Esophagus muscularis mucosa (tissue), 4 donors: Measurements from ENCODE around the gene BTG1.

Source experiments
- CTCF ChIP-seq, 3 experiments: fragments of 200-600 bp in 2 of 3; fragments of 450-650 bp in 1 of 3; sonication (generic) in 2 of 3; IDR thresholded peaks; one replicate each; pipeline ENCODE4 v1.5.1; 2017 to 2019; ENCODE audit warnings: antibody characterized with exemption in 3 of 3, mild to moderate bottlenecking in 2 of 3, moderate library complexity in 1 of 3
- EP300 ChIP-seq: sonication (generic); formaldehyde crosslinking; IDR thresholded peaks from one replicate; pipeline ENCODE4 v1.6.1; 2017; ENCODE audit warnings: antibody characterized with exemption
- POLR2A ChIP-seq: fragments of 450-650 bp; IDR thresholded peaks from one replicate; pipeline ENCODE4 v1.6.1; 2017; ENCODE audit warnings: antibody characterized with exemption, moderate library complexity, mild to moderate bottlenecking, low read depth
- POLR2AphosphoS5 ChIP-seq, 2 donors: sonication (generic); formaldehyde crosslinking; IDR thresholded peaks; one replicate each; pipeline ENCODE4 v1.6.1; 2017; ENCODE audit warnings: antibody characterized with exemption in 2 of 2

GRCh38 chr12:92147491-92147890, 1.8 kb upstream of the BTG1 start:
- TF ChIP-seq POLR2A (no peak), CTCF (IDR thresholded peaks at IDR 0.05) (no peak), EP300 (no peak), POLR2AphosphoS5 (IDR thresholded peaks at IDR 0.05) (no peak)
